Prostate gland (tissue), 2 donors: ENCODE measurements around the gene GNB1. TPM values are rescaled to one million over a fixed set of nuclear protein-coding genes. Genes with fewer than 3 reads are reported as not detected.

Experiments
- DNase-seq: peaks from one replicate; pipeline ENCODE4 v3.0.0-alpha.2; 2019; ENCODE audit warnings: low spot score
- H3K27ac ChIP-seq, 2 donors: fragments of 200-600 bp; sonication (generic); 2 replicates each; pipeline ENCODE4 v1.5.1; 2017 to 2019
- H3K27me3 ChIP-seq: fragments of 200-600 bp; sonication (generic); replicated peaks from 2 replicates; pipeline ENCODE4 v1.5.1; 2019; ENCODE audit not compliant: insufficient read depth
- H3K36me3 ChIP-seq, 2 donors: fragments of 200-600 bp; sonication (generic); 1 replicate in 1 of 2; 2 replicates in 1 of 2; pipeline versions ENCODE4 v1.5.1 to v1.8.1; 2017 to 2019
- H3K4me1 ChIP-seq: fragments of 200-600 bp; sonication (generic); replicated peaks from 2 replicates; pipeline ENCODE4 v1.5.1; 2019
- H3K4me3 ChIP-seq, 2 donors: fragments of 200-600 bp; sonication (generic); 2 replicates each; pipeline ENCODE4 v1.5.1; 2017 to 2019
- H3K9me3 ChIP-seq: fragments of 200-600 bp; sonication (generic); 2 replicates; pipeline ENCODE4 v1.5.1; 2017
- CTCF ChIP-seq, 4 experiments: fragments of 200-600 bp in 2 of 4; fragments of 450-650 bp in 2 of 4; sonication (generic) in 2 of 4; IDR thresholded peaks; 1 replicate in 3 of 4; 2 replicates in 1 of 4; pipeline ENCODE4 v1.5.1; 2016 to 2019; ENCODE audit warnings: antibody characterized with exemption in 4 of 4, mild to moderate bottlenecking in 2 of 4, moderate library complexity in 2 of 4
- POLR2A ChIP-seq: fragments of 450-650 bp; IDR thresholded peaks from one replicate; pipeline ENCODE4 v1.6.1; 2016; ENCODE audit warnings: antibody characterized with exemption, mild to moderate bottlenecking
- POLR2AphosphoS5 ChIP-seq: sonication (generic); formaldehyde crosslinking; IDR thresholded peaks from one replicate; pipeline ENCODE4 v1.6.1; 2017; ENCODE audit warnings: antibody characterized with exemption
- WGBS: methylation state at CpG from one replicate; pipeline ENCODE4 v1.1.5; 2018; 5-methylcytosine and 5-hydroxymethylcytosine counted together
- intact Hi-C: fragments of 100-400 bp; cut with DNase I; formaldehyde crosslinking; loops from one replicate; pipeline ENCODE4 v1.14.2; 2022
- total RNA-seq, 2 donors: library from RNA; depleted of rRNA; stranded (reverse); fragments of >200 nt; gene quantifications; one replicate each; pipeline ENCODE4 v1.1.0, GENCODE V29; 2016

The GNB1 gene
- total RNA-seq, 2 donors from 2014 or later, result 163 to 233 TPM

- DNase-seq, result no peak
- Histone ChIP-seq H3K9me3 (no peaks in the 10 kb centered on the region), H3K4me1 (no peaks in the 10 kb centered on the region), H3K4me3 (no peak overlapping the region), H3K36me3 (no peaks in the 10 kb centered on the region), H3K27ac (no peak overlapping the region), H3K27me3 (no peaks in the 10 kb centered on the region)
- no peak for TF ChIP-seq CTCF (IDR thresholded peaks at IDR 0.05)
- no peak for TF ChIP-seq POLR2A
- TF ChIP-seq POLR2AphosphoS5, result no peak
- intact Hi-C loops, result no loop called here
- 88% methylated on average over 9 of the region's 9 CpGs for WGBS
These were observed 64.4 kb downstream of the GNB1 start for GRCh38 chr1:1826356-1827088.

DNA sequence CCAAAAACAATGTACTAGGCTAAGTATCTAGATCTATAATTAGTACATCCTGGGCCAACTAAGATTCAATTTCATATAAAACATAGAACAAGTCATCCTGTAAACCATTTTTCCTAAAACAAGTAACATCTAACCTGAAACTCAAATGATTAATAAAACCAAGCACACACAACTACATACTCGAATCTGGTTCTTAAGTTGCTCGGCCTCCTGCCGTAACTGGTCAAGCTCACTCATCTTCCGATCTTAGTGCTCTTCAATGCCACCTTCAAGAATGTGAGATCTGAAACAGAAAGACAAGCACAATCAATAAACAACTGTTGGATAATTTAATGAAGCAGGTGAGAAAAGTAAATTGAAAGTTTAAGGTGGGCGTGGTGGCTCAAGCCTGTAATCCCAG lies 65.7 kb downstream of the GNB1 start:
- WGBS, result 96% methylated on average over 5 of the region's 5 CpGs
- TF ChIP-seq POLR2AphosphoS5, result no peak
- TF ChIP-seq CTCF (IDR thresholded peaks at IDR 0.05), result no peak
- no peak for TF ChIP-seq POLR2A

GRCh38 chr1:1819762-1820161 lies 71.1 kb downstream of the GNB1 start:
- DNase-seq, result no peak
- Histone ChIP-seq H3K4me3 (no peak overlapping the region), H3K27me3 (no peaks in the 10 kb centered on the region), H3K27ac (no peak overlapping the region), H3K9me3 (no peaks in the 10 kb centered on the region), H3K4me1 (no peaks in the 10 kb centered on the region), H3K36me3 (no peaks in the 10 kb centered on the region)
- TF ChIP-seq POLR2AphosphoS5 (no peak), CTCF (IDR thresholded peaks at IDR 0.05) (no peak), POLR2A (no peak)
- 96% methylated on average over 6 of the region's 6 CpGs for WGBS
- intact Hi-C loops, result no loop called here

More for the DNA sequence above, 65.7 kb downstream of the GNB1 start:
- Histone ChIP-seq H3K27me3 (no peaks in the 10 kb centered on the region), H3K9me3 (no peaks in the 10 kb centered on the region), H3K27ac (no peak overlapping the region), H3K4me3 (no peak overlapping the region), H3K36me3 (no peaks in the 10 kb centered on the region), H3K4me1 (no peaks in the 10 kb centered on the region)
- DNase-seq, result no peak
- intact Hi-C loops, result no loop called here

GRCh38 chr1:1817221-1817620 lies 73.7 kb downstream of the GNB1 start:
- TF ChIP-seq POLR2AphosphoS5 (no peak), POLR2A (no peak), CTCF (IDR thresholded peaks at IDR 0.05) (no peak)
- no peaks in the 10 kb centered on the region for H3K36me3 ChIP-seq
- no peaks in the 10 kb centered on the region for H3K4me1 ChIP-seq
- no peak for DNase-seq
- H3K27ac ChIP-seq, result no peak overlapping the region
- no peaks in the 10 kb centered on the region for H3K9me3 ChIP-seq
- H3K4me3 ChIP-seq, result no peak overlapping the region
- 56% methylated on average over 3 of the region's 3 CpGs for WGBS
- intact Hi-C loops, result no loop called here
- H3K27me3 ChIP-seq, result no peaks in the 10 kb centered on the region

DNA sequence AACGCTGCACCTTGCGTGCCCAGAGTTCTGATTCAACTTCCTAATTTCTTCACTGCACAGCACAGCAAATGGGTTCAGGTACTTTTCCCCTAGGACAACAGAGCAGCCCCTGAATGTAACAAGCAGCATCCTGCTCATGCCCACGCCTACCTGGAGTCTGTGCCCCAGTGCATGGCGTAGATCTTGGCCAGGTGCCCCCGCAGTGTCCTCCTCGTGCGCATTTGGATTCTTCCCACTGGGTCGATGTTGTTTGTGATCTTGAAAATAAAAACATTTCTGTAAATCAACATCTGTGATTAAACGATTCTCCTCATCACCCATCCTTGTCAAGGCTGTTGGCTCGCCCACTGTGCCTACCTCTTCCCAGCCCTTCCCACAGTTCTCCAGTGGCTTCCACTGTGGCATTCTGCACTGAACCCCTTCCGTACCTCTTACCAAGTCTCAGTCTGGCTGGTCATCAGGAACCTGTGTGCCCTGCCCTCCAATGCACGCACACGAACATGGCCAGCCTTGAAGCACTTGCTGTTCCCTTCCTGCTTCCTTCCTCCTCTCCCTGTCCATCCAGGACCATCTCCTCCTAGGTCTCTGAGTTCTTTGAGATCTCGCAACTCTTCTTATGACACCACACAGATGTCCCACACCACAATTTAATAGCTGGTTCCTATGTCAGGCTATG lies 75.1 kb downstream of the GNB1 start:
- no peaks in the 10 kb centered on the region for H3K36me3 ChIP-seq
- no peak for DNase-seq
- no peaks in the 10 kb centered on the region for H3K9me3 ChIP-seq
- intact Hi-C loops, result loop anchor here (2.0 kb wide), 1 partner anchor 21 kb away; no protein-coding TSS in a partner anchor
- no peak overlapping the region for H3K27ac ChIP-seq
- H3K4me3 ChIP-seq, result no peak overlapping the region
- 91% methylated on average over 14 of the region's 14 CpGs for WGBS
- no peaks in the 10 kb centered on the region for H3K4me1 ChIP-seq
- no peaks in the 10 kb centered on the region for H3K27me3 ChIP-seq
- TF ChIP-seq POLR2A, result no peak
